HFF-Myc (cell line): ENCODE data around the gene PPM1D.
"Not testable (repeated sequence)": the region's sequence is repeated elsewhere in the genome, so short reads cannot be mapped to it uniquely, and the experiment has no call there.

Source experiments
- DNase-seq: peaks from one replicate; pipeline ENCODE4 v3.0.0-alpha.2; 2011; ENCODE audit warnings: low read depth; ENCODE audit errors: extremely low read depth
- H3K4me3 ChIP-seq: replicated peaks from 2 replicates; pipeline ENCODE4 v1.5.1; 2011; ENCODE audit warnings: low read depth, mild to moderate bottlenecking, control low read depth, low read length
- TF ChIP-seq, protein P1 (sequence below): IDR thresholded peaks from 2 replicates; pipeline ENCODE4 v1.5.1; 2012; ENCODE audit warnings: mild to moderate bottlenecking, low read depth, low read length, control low read depth; ENCODE audit errors: missing control alignments

The PPM1D gene

DNA sequence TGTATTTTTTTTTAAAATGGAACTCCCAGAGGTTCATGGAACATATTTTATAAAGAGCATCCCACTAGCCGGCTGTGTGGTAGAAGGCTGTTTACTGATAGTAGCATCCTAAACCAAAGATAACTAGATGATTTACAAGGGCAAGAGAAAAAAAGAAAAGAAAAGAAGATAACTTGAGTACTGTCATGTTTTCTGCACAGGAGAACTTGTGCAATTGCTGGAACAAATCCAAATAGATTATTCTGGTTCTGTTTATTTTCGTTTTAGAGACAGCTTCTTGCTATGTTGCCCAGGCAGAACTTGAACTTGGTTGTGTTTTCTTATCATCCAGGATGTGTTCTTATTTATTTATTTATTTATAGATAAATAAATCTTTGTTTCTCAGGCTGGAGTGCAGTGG lies 20.9 kb upstream of the PPM1D start:
- no peak for DNase-seq
- TF ChIP-seq, protein P1, sequence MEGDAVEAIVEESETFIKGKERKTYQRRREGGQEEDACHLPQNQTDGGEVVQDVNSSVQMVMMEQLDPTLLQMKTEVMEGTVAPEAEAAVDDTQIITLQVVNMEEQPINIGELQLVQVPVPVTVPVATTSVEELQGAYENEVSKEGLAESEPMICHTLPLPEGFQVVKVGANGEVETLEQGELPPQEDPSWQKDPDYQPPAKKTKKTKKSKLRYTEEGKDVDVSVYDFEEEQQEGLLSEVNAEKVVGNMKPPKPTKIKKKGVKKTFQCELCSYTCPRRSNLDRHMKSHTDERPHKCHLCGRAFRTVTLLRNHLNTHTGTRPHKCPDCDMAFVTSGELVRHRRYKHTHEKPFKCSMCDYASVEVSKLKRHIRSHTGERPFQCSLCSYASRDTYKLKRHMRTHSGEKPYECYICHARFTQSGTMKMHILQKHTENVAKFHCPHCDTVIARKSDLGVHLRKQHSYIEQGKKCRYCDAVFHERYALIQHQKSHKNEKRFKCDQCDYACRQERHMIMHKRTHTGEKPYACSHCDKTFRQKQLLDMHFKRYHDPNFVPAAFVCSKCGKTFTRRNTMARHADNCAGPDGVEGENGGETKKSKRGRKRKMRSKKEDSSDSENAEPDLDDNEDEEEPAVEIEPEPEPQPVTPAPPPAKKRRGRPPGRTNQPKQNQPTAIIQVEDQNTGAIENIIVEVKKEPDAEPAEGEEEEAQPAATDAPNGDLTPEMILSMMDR, result no peak
- H3K4me3 ChIP-seq, result no peak overlapping the region

DNA sequence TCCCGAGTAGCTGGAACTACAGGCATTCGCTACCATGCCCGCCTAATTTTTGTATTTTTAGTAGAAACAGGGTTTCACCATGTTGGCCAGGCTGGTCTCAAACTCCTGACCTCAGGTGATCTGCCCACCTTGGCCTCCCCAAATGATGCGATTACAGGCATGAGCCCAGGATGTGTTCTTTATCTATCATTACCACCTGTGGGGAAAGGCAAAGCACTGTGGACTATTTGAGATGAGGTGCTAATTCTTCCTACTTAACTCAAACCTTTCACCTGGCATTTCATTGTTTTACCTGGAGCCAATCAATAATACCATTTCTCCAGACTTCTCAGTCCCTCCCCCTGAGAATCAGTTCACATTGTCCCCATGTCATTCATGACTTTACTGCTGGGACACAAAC lies 20.4 kb upstream of the PPM1D start:
- H3K4me3 ChIP-seq, result no peak overlapping the region
- DNase-seq, result no peak
- TF ChIP-seq, protein P1, result no peak

DNA sequence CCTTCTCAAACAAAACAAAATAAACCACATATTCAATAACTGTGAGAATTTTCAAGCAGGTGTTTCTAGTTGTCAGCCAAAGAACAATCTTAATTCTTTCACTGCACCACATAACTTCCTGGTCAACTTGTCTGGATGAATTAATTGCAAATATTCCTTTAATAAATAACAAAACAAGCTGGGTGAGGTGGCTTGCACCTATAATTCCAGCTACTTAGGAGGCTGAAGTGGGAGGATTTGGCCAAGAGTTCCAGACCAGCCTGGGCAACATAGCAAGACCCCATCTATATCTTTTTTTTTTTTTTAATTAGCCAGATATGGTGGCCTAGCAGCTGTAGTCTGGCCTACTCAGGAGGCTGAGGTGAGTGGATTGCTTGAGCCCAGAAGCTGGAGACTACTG lies 17.0 kb upstream of the PPM1D start:
- DNase-seq, result no peak
- H3K4me3 ChIP-seq, result no peak overlapping the region
- TF ChIP-seq, protein P1, result no peak

DNA sequence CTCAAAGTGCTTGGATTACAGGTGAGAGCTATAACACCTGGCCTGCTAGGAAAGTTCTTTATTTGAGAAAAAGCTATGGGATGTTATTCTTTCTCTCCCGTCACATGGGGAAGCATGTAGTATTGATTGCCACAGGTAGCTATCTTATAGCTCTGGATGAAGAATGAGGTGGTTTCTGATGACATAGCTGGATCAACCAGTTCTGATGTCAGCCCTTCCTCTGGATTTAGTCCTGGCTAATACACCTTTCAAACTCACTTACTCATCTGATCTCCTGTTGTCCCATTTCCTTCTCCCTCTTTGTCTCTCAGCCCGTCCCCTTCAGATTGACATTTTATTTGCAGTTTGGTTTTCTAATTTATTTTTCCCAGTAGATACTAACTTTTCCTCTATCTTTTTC lies 14.1 kb upstream of the PPM1D start:
- no peak overlapping the region for H3K4me3 ChIP-seq
- TF ChIP-seq, protein P1, result no peak
- DNase-seq, result no peak

DNA sequence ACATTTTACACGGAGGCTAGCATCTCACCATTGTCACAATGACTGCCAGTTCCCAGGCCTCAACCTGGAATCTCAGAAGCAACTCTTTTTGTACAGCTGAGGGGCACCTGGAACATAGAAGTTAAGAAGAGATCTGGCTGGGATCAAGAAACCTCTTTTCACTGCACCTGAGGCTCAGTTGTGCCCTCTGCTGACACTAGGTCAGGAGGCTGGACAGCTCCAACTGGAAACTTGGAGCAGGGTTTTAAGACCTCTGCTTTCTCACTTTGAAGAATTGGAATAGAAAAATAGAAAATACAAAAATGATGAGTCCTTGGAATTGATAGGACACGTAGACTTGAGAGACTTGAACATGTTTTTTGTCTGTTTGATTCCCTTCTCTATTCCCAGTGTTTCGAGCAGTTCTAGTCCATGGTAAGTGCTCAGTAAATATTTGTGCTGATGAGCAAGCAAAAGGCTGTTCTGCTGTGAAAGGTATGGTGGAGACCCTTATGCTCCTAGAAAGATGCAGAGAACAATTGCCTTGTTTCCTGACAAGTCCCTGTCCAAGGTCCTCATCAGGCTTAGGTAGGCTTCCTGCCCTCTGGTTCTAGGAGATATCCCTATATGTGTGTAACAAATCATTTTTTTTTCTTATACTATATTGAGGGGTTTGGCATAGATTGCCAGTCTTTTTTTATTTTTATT lies 13.6 kb upstream of the PPM1D start:
- TF ChIP-seq, protein P1, result no peak
- H3K4me3 ChIP-seq, result no peak overlapping the region
- no peak for DNase-seq

DNA sequence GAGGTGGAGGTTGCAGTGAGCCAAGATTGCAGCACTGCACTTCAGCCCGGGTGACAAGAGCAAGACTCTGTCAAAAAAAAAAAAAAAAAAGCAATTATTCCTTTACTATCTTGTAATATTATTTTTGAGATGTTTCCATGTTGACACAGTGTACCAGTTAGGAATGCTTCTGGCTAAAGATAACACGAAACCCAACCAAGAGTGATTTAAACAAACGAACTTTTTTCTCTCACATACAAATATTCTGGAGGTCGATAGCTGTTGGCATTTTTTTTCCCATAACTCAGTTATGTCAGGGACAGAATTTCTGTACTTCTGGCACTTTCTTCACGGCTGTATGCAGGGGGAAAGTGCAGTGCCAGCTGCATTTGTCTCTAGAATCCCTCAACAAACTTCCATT lies 9.9 kb upstream of the PPM1D start:
- TF ChIP-seq, protein P1, result no peak
- no peak for DNase-seq
- H3K4me3 ChIP-seq, result no peak overlapping the region

DNA sequence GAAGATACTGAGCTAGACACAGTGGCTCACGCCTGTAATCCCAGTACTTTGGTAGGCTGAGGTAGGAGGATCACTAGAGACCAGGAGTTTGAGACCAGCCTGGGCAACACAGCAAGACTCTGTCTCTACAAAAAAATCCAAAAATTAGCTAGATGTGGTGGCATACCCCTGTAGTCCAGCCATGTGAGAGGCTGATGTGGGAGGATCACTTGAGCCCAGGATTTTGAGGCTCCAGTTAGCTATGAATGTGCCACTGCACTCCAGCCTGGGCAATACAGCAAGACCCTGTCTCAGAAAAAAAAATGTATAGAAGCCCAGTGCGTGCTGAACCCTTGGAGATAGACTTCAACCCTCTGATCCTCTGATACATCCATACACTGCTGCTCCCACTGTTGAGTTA lies 7.2 kb upstream of the PPM1D start:
- TF ChIP-seq, protein P1, result no peak
- DNase-seq, result no peak
- H3K4me3 ChIP-seq, result no peak overlapping the region

DNA sequence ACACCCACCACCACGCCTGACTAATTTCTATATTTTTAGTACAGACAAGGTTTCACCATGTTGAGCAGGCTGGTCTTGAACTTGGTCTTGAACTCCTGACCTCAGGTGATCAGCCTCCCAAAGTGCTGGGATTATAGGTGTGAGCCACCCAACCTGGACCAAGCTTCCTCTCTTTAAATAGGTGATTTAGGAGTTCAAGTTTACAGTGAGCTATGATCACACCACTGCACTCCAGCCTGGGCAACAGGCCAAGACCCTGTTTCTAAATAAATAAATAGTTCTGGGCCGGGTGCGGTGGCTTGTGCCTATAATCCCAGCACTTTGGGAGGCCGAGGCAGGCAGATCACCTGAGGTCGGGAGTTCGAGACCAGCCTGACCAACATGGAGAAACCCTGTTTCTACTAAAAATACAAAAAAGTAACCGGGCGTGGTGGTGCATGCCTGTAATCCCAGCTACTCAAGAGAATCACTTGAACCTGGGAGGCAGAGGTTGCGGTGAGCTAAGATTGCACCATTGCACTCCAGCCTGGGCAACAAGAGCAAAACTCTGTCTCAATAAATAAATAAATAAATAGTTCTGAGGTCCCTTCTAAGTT lies 6.5 kb upstream of the PPM1D start:
- not testable (repeated sequence) for DNase-seq, H3K4me3 ChIP-seq

DNA sequence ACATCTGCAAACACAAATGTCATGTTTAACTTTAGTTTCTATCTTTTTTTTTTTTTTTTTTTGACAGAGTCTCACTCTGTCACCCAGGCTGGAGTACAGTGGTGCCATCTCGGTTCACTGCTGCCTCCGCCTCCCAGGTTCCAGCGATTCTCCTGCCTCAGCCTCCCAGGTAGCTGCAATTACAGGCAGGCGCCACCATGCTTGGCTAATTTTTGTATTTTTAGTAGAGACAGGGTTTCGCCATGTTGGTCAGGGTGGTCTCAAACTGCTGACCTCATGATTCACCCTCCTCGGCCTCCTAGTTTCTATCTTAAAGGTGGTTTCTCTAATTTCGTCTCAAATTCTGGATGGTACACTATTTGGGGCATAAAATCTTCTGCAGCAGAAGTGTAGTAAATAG lies 5.8 kb upstream of the PPM1D start:
- H3K4me3 ChIP-seq, DNase-seq: not testable (repeated sequence)
